Stimulated activated CD8-positive, alpha-beta memory T cell treated with anti-CD3 and anti-CD28 coated beads, Interleukin-12 subunit alpha, Interleukin-12 subunit beta, amount 100 ng/mL, for 4 hours (primary cell): ENCODE measurements around the gene EEFSEC.

Experiments
- DNase-seq: peaks from one replicate; pipeline ENCODE4 v3.0.0-alpha.2; 2020; ENCODE audit warnings: low read depth

The EEFSEC gene

GRCh38 chr3:128287216-128287615 is 133.9 kb downstream of the EEFSEC start:
- DNase-seq: no peak

- no peak for DNase-seq
These were observed 136.3 kb downstream of the EEFSEC start for GRCh38 chr3:128289534-128289933.

DNA sequence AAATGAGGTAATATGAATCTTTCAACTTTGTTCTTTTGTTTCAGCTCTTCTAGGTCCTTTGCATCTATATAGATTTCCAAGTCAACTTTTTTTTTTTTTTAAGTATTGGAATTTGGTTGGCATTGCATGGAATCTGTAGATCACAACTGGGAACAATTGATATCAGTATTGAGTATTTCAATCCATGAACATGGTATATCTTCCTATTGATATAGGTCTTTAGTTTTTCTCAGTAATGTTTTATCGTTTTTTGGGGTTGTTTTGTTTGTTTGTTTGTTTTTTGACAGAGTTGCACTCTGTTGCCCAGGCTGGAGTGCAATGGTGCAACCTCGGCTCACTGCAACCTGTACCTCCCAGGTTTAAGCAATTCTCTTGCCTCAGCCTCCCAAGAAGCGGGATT is 137.2 kb downstream of the EEFSEC start:
- no peak for DNase-seq

- no peak for DNase-seq
These were observed 140.6 kb downstream of the EEFSEC start for GRCh38 chr3:128293930-128294329.

GRCh38 chr3:128294999-128295468 is 141.8 kb downstream of the EEFSEC start:
- no peak for DNase-seq

DNA sequence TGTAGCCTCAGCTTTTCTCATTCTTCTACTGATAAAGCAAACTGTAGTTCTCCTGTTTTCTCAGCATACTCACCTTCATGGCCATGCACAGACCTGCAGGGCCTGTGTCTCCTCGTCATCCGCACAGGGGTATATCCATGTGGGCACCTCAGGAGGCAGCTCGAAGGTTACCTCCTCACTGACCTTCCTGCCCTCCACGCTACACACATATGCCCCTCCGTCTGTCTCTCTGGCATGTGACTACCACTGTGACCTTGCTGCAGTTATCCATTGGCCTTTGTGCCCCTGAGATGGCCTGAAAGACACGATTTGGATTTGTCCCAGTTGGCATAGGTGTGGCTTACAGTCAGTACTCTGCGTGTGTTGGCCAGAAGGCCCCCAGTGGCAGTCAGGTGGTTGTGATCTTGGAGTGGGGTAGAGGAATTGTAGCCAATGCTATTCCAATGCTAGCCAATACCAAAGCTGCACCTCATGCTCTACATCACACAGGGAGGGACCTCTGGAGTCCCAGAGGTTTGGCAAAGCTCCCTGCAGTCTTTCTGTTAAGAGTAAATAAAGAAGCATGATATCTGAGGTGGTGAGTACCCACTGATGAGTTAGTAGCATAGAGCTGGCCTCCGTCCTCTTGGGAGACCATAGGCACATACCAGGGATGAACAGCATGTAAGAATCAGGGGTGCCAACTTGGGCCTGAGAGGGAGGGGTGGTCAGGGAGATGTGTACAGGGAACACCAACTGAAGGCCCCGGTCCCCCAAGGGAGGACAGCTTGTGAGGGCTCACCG is 143.4 kb downstream of the EEFSEC start:
- no peak for DNase-seq

- no peak for DNase-seq
These were observed 144.3 kb downstream of the EEFSEC start for GRCh38 chr3:128297401-128298138.

- DNase-seq: no peak
These were observed 148.1 kb downstream of the EEFSEC start for GRCh38 chr3:128301186-128302023.

- DNase-seq: no peak
These were observed 153.2 kb downstream of the EEFSEC start for GRCh38 chr3:128306481-128306880.

- DNase-seq: no peak
These were observed 153.8 kb downstream of the EEFSEC start for GRCh38 chr3:128307029-128307633.

- DNase-seq: no peak
These were observed 154.6 kb downstream of the EEFSEC start for GRCh38 chr3:128307781-128308469.

DNA sequence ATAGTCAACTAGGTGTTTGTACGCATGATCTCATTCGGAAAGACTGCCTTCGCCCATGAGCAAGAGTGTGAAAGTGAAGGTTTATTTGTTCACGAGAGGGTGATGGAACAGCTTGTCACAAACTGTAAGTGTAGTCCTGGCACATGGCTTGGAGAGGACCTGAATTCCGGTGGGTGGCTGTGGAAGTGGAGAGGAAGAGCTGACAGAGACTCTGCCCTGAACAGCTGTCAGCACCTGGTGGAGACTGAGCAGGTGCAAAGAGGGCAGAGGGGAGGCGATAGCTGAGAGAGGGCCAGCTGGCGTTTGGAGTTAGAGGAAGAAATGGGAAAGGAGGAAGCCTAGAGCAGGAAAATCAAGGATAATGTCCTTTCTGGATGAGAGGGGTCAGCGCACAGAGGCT is 155.7 kb downstream of the EEFSEC start:
- no peak for DNase-seq

GRCh38 chr3:128310286-128311058 is 157.2 kb downstream of the EEFSEC start:
- DNase-seq: no peak

- DNase-seq: no peak
These were observed 158.2 kb downstream of the EEFSEC start for GRCh38 chr3:128311441-128311844.

DNA sequence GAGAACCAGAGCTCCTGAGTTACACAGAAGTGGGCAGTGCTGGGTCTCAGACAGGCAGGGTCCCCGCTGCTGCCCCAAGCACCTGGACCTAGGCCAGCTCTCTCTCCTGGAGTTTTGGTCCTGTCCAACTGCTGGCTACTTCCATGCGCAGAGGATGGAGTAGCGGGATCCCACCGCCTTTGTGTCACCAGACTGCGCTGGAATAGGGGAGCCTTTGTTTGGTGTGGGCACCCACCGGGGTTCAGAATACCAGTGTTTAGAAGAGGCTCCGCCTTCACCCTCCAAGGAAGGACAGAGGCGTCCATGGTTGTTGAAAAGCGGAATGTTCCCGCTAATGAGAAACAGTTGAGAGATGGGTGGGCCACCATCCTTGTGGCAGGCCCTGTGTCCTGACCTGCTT is 159.0 kb downstream of the EEFSEC start:
- DNase-seq: no peak

GRCh38 chr3:128313071-128313725 is 159.9 kb downstream of the EEFSEC start:
- no peak for DNase-seq

DNA sequence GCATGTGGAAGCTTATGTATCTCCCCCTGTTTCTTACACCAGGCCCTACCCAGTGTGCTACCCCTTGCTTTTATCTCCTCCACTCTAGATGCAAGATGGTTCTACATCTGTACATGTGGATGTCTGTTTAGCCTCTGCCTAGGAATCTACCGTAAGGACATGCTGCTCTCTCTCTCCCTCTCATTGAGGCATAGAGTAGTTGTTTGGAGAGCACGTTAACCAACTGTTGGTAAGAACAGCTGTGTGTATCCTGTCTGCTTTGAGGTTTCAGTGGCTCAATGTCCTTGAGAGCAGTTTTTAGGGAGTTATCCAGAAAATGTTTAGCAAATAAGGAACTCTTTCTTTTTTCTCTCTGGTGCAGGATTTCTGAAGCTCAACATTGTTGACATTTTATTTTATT is 160.7 kb downstream of the EEFSEC start:
- DNase-seq: no peak

- no peak for DNase-seq
These were observed 162.0 kb downstream of the EEFSEC start for GRCh38 chr3:128315313-128315712.

DNA sequence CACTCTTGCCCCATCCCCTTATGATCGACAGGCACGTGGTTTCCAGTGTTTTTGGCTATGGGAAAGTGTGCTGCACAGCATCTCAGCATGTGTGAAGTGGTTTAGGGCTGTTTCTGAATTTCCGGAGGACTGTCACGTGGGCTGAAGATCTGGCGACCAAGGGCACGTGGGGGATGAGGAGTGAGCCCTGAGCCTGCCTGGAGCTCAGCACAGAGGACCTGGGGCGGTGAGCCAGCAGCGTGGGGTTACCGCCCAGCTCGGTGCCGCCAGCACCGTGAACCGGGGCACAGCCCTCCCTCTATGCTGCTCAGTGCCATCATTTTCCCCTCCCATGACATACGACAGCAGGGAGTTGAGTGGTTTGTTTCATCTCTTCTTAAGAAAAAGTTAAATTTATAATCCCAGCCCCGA is 163.2 kb downstream of the EEFSEC start:
- peak; percentile 21 for DNase-seq

DNA sequence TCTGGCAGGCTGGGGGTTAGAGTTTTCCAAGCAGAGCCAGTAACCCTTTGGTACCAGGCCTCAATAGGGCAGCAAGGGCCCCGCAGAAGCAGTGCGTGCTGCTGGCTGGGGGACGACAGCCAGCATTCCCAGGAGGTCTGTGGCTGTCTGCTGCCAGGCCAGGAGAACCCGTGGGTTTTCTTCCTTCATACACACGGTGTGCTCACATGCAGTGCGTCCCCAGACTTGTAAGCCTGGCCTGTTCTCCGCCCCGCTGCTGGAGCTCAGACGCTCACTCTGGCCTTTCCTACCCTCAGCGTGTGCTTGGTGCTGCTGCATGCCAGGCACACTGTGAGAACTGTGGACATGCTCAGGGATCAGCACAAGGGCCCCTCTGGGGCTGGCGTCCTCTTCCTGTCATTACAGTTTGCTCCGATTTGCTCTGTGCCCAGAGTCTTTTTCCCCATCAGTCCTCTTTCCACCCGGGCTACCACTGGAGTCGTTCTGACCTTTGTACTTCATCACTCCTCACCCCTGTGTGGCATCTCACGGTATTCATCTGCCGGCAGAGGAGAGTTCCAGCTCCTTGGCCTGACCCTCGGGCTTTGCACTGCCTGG is 163.9 kb downstream of the EEFSEC start:
- DNase-seq: no peak
